Measurements from ENCODE around the gene MAMDC4.
"Not testable (repeated sequence)": the region's sequence is repeated elsewhere in the genome, so short reads cannot be mapped to it uniquely, and the experiment has no call there.

The MAMDC4 gene

GRCh38 chr9:136862849-136863622 is 10.9 kb downstream of the MAMDC4 start:
- ATAC-seq: no peak

- ATAC-seq: no peak
These were observed 11.6 kb downstream of the MAMDC4 start for GRCh38 chr9:136863623-136864273.

- ATAC-seq: no peak
These were observed 13.1 kb downstream of the MAMDC4 start for GRCh38 chr9:136865041-136865767.

GRCh38 chr9:136865768-136866103 is 13.6 kb downstream of the MAMDC4 start:
- ATAC-seq: peak in 1 of 2 donors; percentile 5

GRCh38 chr9:136866898-136867421 is 14.8 kb downstream of the MAMDC4 start:
- not testable (repeated sequence) for ATAC-seq

GRCh38 chr9:136867480-136867879 is 15.3 kb downstream of the MAMDC4 start:
- ATAC-seq: no peak

GRCh38 chr9:136867917-136868316 is 15.8 kb downstream of the MAMDC4 start:
- ATAC-seq: no peak

- no peak for ATAC-seq
These were observed 16.5 kb downstream of the MAMDC4 start for GRCh38 chr9:136868644-136869043.

GRCh38 chr9:136869611-136870010 is 17.5 kb downstream of the MAMDC4 start:
- ATAC-seq: not testable (repeated sequence)

GRCh38 chr9:136875155-136875554 is 23.0 kb downstream of the MAMDC4 start:
- no peak for ATAC-seq

- ATAC-seq: no peak
These were observed 24.3 kb downstream of the MAMDC4 start for GRCh38 chr9:136876476-136876875.

GRCh38 chr9:136880651-136881050 is 28.5 kb downstream of the MAMDC4 start:
- ATAC-seq: no peak

- peak; percentile 10 to 19 for ATAC-seq
These were observed 29.6 kb downstream of the MAMDC4 start for GRCh38 chr9:136881691-136882108.

GRCh38 chr9:136882109-136882946 is 30.2 kb downstream of the MAMDC4 start:
- peak; percentile 57 for ATAC-seq

- ATAC-seq: not testable (repeated sequence)
These were observed 30.8 kb downstream of the MAMDC4 start for GRCh38 chr9:136882947-136883283.

- ATAC-seq: not testable (repeated sequence)
These were observed 31.5 kb downstream of the MAMDC4 start for GRCh38 chr9:136883670-136884069.

GRCh38 chr9:136885950-136886578 is 33.9 kb downstream of the MAMDC4 start, which contains the start of gene TRAF2:
Gene TRAF2 (plus strand): TSS chr9:136886516. CDS start chr9:136898741, 12,225 bp downstream.
- ATAC-seq: peak; percentile 90

GRCh38 chr9:136886610-136887597 is 34.8 kb downstream of the MAMDC4 start:
- peak; percentile 14 to 18 for ATAC-seq

GRCh38 chr9:136888454-136888853 is 36.3 kb downstream of the MAMDC4 start:
- ATAC-seq: no peak

GRCh38 chr9:136889858-136890257 is 37.7 kb downstream of the MAMDC4 start:
- no peak for ATAC-seq

- ATAC-seq: no peak
These were observed 38.5 kb downstream of the MAMDC4 start for GRCh38 chr9:136890661-136891060.

Measured in activated CD4-positive, CD25-positive, alpha-beta regulatory T cell treated with anti-CD3 and anti-CD28 coated beads, Interleukin-2, amount 50 U/mL, for 24 hours (primary cell).